ENCODE data around the gene RCN1.
"Not testable (repeated sequence)": the region's sequence is repeated elsewhere in the genome, so short reads cannot be mapped to it uniquely, and the experiment has no call there.

RCN1 gene

GRCh38 chr11:32101791-32102190 lies 10.9 kb downstream of the RCN1 start:
- TF ChIP-seq CTCF (IDR thresholded peaks at IDR 0.05; ENCODE audit: low read depth, low read length), result no peak
- H3K4me3 ChIP-seq (ENCODE audit: low read depth, low read length), result no peak overlapping the region

GRCh38 chr11:32103121-32103719 lies 12.3 kb downstream of the RCN1 start:
- H3K4me3 ChIP-seq (ENCODE audit: low read depth, low read length), result not testable (repeated sequence)

- H3K4me3 ChIP-seq (ENCODE audit: low read depth, low read length), result no peak overlapping the region
- TF ChIP-seq CTCF (IDR thresholded peaks at IDR 0.05; ENCODE audit: low read depth, low read length), result no peak
These were observed 13.1 kb downstream of the RCN1 start for GRCh38 chr11:32103941-32104340.

- TF ChIP-seq CTCF (IDR thresholded peaks at IDR 0.05; ENCODE audit: low read depth, low read length), result no peak
- H3K4me3 ChIP-seq (ENCODE audit: low read depth, low read length), result no peak overlapping the region
These were observed 15.1 kb downstream of the RCN1 start for GRCh38 chr11:32105871-32106560.

GRCh38 chr11:32107647-32108046 lies 16.8 kb downstream of the RCN1 start:
- H3K4me3 ChIP-seq (ENCODE audit: low read depth, low read length), result no peak overlapping the region
- TF ChIP-seq CTCF (IDR thresholded peaks at IDR 0.05; ENCODE audit: low read depth, low read length), result no peak

GRCh38 chr11:32108576-32108975 lies 17.7 kb downstream of the RCN1 start:
- TF ChIP-seq CTCF (IDR thresholded peaks at IDR 0.05; ENCODE audit: low read depth, low read length), result no peak
- no peak overlapping the region for H3K4me3 ChIP-seq (ENCODE audit: low read depth, low read length)

GRCh38 chr11:32109138-32109537 lies 18.3 kb downstream of the RCN1 start:
- no peak overlapping the region for H3K4me3 ChIP-seq (ENCODE audit: low read depth, low read length)
- no peak for TF ChIP-seq CTCF (IDR thresholded peaks at IDR 0.05; ENCODE audit: low read depth, low read length)

GRCh38 chr11:32109592-32109991 lies 18.7 kb downstream of the RCN1 start:
- no peak overlapping the region for H3K4me3 ChIP-seq (ENCODE audit: low read depth, low read length)
- no peak for TF ChIP-seq CTCF (IDR thresholded peaks at IDR 0.05; ENCODE audit: low read depth, low read length)
